Gastroesophageal sphincter (tissue), 3 donors: ENCODE measurements around the gene LONRF2.

Experiments used
- POLR2A ChIP-seq, 2 donors: fragments of 450-650 bp; IDR thresholded peaks; one replicate each; pipeline ENCODE4 v1.6.1; 2017; ENCODE audit warnings: antibody characterized with exemption in 2 of 2, mild to moderate bottlenecking in 2 of 2, moderate library complexity in 1 of 2
- POLR2AphosphoS5 ChIP-seq: sonication (generic); formaldehyde crosslinking; IDR thresholded peaks from one replicate; pipeline ENCODE4 v1.6.1; 2017; ENCODE audit warnings: antibody characterized with exemption
- TF ChIP-seq, protein P1 (sequence below), 4 experiments: fragments of 200-600 bp in 2 of 4; fragments of 450-650 bp in 2 of 4; sonication (generic) in 1 of 4; IDR thresholded peaks; one replicate each; pipeline ENCODE4 v1.5.1; 2017 to 2019; ENCODE audit warnings: antibody characterized with exemption in 4 of 4, mild to moderate bottlenecking in 2 of 4, moderate library complexity in 2 of 4

- TF ChIP-seq, protein P1, sequence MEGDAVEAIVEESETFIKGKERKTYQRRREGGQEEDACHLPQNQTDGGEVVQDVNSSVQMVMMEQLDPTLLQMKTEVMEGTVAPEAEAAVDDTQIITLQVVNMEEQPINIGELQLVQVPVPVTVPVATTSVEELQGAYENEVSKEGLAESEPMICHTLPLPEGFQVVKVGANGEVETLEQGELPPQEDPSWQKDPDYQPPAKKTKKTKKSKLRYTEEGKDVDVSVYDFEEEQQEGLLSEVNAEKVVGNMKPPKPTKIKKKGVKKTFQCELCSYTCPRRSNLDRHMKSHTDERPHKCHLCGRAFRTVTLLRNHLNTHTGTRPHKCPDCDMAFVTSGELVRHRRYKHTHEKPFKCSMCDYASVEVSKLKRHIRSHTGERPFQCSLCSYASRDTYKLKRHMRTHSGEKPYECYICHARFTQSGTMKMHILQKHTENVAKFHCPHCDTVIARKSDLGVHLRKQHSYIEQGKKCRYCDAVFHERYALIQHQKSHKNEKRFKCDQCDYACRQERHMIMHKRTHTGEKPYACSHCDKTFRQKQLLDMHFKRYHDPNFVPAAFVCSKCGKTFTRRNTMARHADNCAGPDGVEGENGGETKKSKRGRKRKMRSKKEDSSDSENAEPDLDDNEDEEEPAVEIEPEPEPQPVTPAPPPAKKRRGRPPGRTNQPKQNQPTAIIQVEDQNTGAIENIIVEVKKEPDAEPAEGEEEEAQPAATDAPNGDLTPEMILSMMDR (IDR thresholded peaks at IDR 0.05), result peak in 3 of 4 experiments; percentile 69 to 83 (median 80)
- TF ChIP-seq POLR2AphosphoS5, result no peak
- no peak for TF ChIP-seq POLR2A (IDR thresholded peaks at IDR 0.05)
Observed at GRCh38 chr2:100242891-100243619, 79.2 kb downstream of the LONRF2 start.
